ENCODE measurements around the gene UCK1.

The UCK1 gene

GRCh38 chr9:131476777-131477345 lies 54.2 kb downstream of the UCK1 start:
- peaks cover 62% of the 10 kb centered on the region for H3K36me3 Mint-ChIP-seq (ENCODE audit: low read depth)
- no peaks in the 10 kb centered on the region for H3K9me3 Mint-ChIP-seq
- no peak overlapping the region for H3K4me3 Mint-ChIP-seq
- no peaks in the 10 kb centered on the region for H3K4me1 Mint-ChIP-seq (ENCODE audit: low read depth)
- H3K27ac Mint-ChIP-seq: no peak overlapping the region
- H3K27me3 Mint-ChIP-seq (ENCODE audit: low read depth): no peaks in the 10 kb centered on the region
- DNase-seq (ENCODE audit: low spot score): no peak

- Mint-ChIP-seq H3K36me3 (ENCODE audit: low read depth) (peaks cover 59% of the 10 kb centered on the region), H3K4me1 (ENCODE audit: low read depth) (no peaks in the 10 kb centered on the region), H3K27me3 (ENCODE audit: low read depth) (no peaks in the 10 kb centered on the region), H3K4me3 (no peak overlapping the region), H3K27ac (no peak overlapping the region), H3K9me3 (no peaks in the 10 kb centered on the region)
- DNase-seq (ENCODE audit: low spot score): no peak
Measured at GRCh38 chr9:131475956-131476776, 54.9 kb downstream of the UCK1 start.

GRCh38 chr9:131475111-131475955 lies 55.7 kb downstream of the UCK1 start:
- Mint-ChIP-seq H3K27me3 (ENCODE audit: low read depth) (no peaks in the 10 kb centered on the region), H3K36me3 (ENCODE audit: low read depth) (peaks cover 66% of the 10 kb centered on the region), H3K27ac (no peak overlapping the region), H3K9me3 (no peaks in the 10 kb centered on the region), H3K4me1 (ENCODE audit: low read depth) (no peaks in the 10 kb centered on the region), H3K4me3 (no peak overlapping the region)
- DNase-seq (ENCODE audit: low spot score): no peak

DNA sequence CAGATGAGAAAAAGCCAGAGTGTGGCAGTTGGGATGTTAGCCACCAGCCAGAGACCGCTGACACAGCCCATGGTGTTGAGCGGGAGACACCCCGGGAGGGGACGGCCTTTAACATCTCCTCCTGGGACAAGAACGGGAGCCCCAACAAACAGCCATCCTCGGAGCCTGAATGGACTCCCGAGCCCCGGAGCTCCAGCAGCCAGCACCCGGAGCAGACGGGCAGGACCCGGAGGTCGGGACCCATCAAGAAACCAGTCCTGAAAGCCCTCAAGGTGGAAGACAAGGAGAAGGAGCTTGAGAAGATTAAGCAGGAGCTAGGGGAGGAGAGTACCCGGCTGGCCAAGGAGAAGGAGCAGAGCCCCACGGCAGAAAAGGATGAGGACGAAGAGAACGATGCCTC lies 56.4 kb downstream of the UCK1 start:
- H3K27me3 Mint-ChIP-seq (ENCODE audit: low read depth): no peaks in the 10 kb centered on the region
- no peaks in the 10 kb centered on the region for H3K9me3 Mint-ChIP-seq
- no peak overlapping the region for H3K4me3 Mint-ChIP-seq
- no peaks in the 10 kb centered on the region for H3K4me1 Mint-ChIP-seq (ENCODE audit: low read depth)
- no peak overlapping the region for H3K27ac Mint-ChIP-seq
- no peak for DNase-seq (ENCODE audit: low spot score)
- H3K36me3 Mint-ChIP-seq (ENCODE audit: low read depth): peaks cover 67% of the 10 kb centered on the region

DNA sequence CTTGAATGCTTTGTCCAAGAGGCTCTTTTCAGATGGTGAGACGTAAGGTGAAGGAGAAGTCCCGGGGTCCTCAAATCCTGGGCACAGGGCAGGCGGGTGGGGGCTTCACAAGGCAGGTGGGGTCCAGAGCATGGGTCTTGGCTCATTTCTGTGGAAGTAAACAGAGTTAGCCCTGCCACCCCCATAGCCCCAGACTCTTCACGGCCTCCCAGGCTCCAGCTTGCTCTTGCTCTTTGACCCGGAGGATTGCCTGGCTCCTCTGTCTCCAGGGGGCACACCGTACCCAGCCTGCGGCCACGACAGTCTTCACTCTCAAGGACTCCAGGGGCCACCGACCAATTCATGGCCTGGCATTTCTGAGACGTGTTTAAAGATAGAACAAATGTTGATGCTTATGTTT lies 57.2 kb downstream of the UCK1 start:
- no peaks in the 10 kb centered on the region for H3K4me1 Mint-ChIP-seq (ENCODE audit: low read depth)
- peaks cover 64% of the 10 kb centered on the region for H3K36me3 Mint-ChIP-seq (ENCODE audit: low read depth)
- DNase-seq (ENCODE audit: low spot score): no peak
- no peak overlapping the region for H3K4me3 Mint-ChIP-seq
- H3K9me3 Mint-ChIP-seq: no peaks in the 10 kb centered on the region
- H3K27me3 Mint-ChIP-seq (ENCODE audit: low read depth): no peaks in the 10 kb centered on the region
- no peak overlapping the region for H3K27ac Mint-ChIP-seq

All from T-helper 2 cell treated with Interferon-gamma antibody and Interleukin-4, amounts not matched to agents 5 μg/mL and 100 μg/mL, for 36 hours (primary cell).